DMS53 treated with DMSO at 0.1 percent for 48 hours (cell line): Measurements from ENCODE around the gene PRSS50.
"Not testable (repeated sequence)": the region's sequence is repeated elsewhere in the genome, so short reads cannot be mapped to it uniquely, and the experiment has no call there.

Source experiments
- DNase-seq: peaks from one replicate; lab custom pipeline; 2025; ENCODE audit not compliant: unreplicated experiment; lab: John Stamatoyannopoulos, UW

PRSS50 gene

GRCh38 chr3:46717447-46718231 is at the start of gene PRSS50:
PRSS50 (minus strand) TSS chr3:46717869; CDS start chr3:46717824, 45 bp downstream.
- DNase-seq = no peak

- no peak for DNase-seq
Observed at GRCh38 chr3:46764206-46764605, 46.5 kb upstream of the PRSS50 start.

GRCh38 chr3:46763178-46763577 is 45.5 kb upstream of the PRSS50 start:
- no peak for DNase-seq

GRCh38 chr3:46759239-46760167 is 41.8 kb upstream of the PRSS50 start:
- DNase-seq = no peak

GRCh38 chr3:46756642-46757041 is 39.0 kb upstream of the PRSS50 start:
- DNase-seq = no peak

- DNase-seq = no peak
Observed at GRCh38 chr3:46755646-46756045, 38.0 kb upstream of the PRSS50 start.

- not testable (repeated sequence) for DNase-seq
Observed at GRCh38 chr3:46753127-46753526, 35.5 kb upstream of the PRSS50 start.

- no peak for DNase-seq
Observed at GRCh38 chr3:46750555-46751038, 32.9 kb upstream of the PRSS50 start.

GRCh38 chr3:46749129-46749528 is 31.5 kb upstream of the PRSS50 start:
- DNase-seq = no peak

- no peak for DNase-seq
Observed at GRCh38 chr3:46748170-46748569, 30.5 kb upstream of the PRSS50 start.

GRCh38 chr3:46746711-46747110 is 29.0 kb upstream of the PRSS50 start:
- no peak for DNase-seq

GRCh38 chr3:46742992-46743585 is 25.4 kb upstream of the PRSS50 start:
- no peak for DNase-seq

GRCh38 chr3:46739565-46739964 is 21.9 kb upstream of the PRSS50 start:
- DNase-seq = not testable (repeated sequence)

- no peak for DNase-seq
Observed at GRCh38 chr3:46737329-46737731, 19.7 kb upstream of the PRSS50 start.

- no peak for DNase-seq
Observed at GRCh38 chr3:46736006-46736872, 18.6 kb upstream of the PRSS50 start.

- DNase-seq = no peak
Observed at GRCh38 chr3:46734773-46735172, 17.1 kb upstream of the PRSS50 start.

- no peak for DNase-seq
Observed at GRCh38 chr3:46733026-46733800, 15.5 kb upstream of the PRSS50 start.

GRCh38 chr3:46731795-46732194 is 14.1 kb upstream of the PRSS50 start:
- DNase-seq = no peak

GRCh38 chr3:46730819-46731218 is 13.2 kb upstream of the PRSS50 start:
- DNase-seq = no peak

- no peak for DNase-seq
Observed at GRCh38 chr3:46729038-46729437, 11.4 kb upstream of the PRSS50 start.
